WERI-Rb-1 (cell line): ENCODE data around the gene ADAM10.

Experiments used
- DNase-seq: peaks from one replicate; pipeline ENCODE4 v3.0.0-alpha.2; 2020
- H3K27ac ChIP-seq: fragments of 250-450 bp; sonication (Bioruptor Pico); 2 replicates; pipeline ENCODE4 v1.5.1; 2020; ENCODE audit warnings: mild to moderate bottlenecking, moderate library complexity
- H3K27me3 ChIP-seq: fragments of 250-450 bp; sonication (Bioruptor Pico); 2 replicates; pipeline ENCODE4 v1.5.1; 2021; ENCODE audit warnings: mild to moderate bottlenecking, low read depth, moderate library complexity; ENCODE audit not compliant: insufficient read depth, severe bottlenecking
- H3K36me3 ChIP-seq: fragments of 250-450 bp; sonication (Bioruptor Pico); 2 replicates; pipeline ENCODE4 v1.5.1; 2020; ENCODE audit warnings: mild to moderate bottlenecking, moderate library complexity
- H3K4me3 ChIP-seq: 2 replicates; pipeline ENCODE4 v1.5.1; 2011; ENCODE audit warnings: low read depth, mild to moderate bottlenecking, control low read depth, low read length
- H3K9me3 ChIP-seq: fragments of 250-450 bp; sonication (Bioruptor Pico); 2 replicates; pipeline ENCODE4 v1.5.1; 2021; ENCODE audit warnings: mild to moderate bottlenecking, moderate library complexity; ENCODE audit not compliant: severe bottlenecking
- CTCF ChIP-seq: IDR thresholded peaks from 2 replicates; pipeline ENCODE4 v1.5.1; 2011; ENCODE audit warnings: low read depth, mild to moderate bottlenecking, control low read depth, inconsistent platforms, low read length

ADAM10 gene

GRCh38 chr15:58677426-58677825 is 72.1 kb downstream of the ADAM10 start:
- no peak overlapping the region for H3K4me3 ChIP-seq
- H3K36me3 ChIP-seq = peaks cover 11% of the 10 kb centered on the region
- no peak for TF ChIP-seq CTCF
- no peak overlapping the region for H3K27ac ChIP-seq
- no peaks in the 10 kb centered on the region for H3K9me3 ChIP-seq
- DNase-seq = no peak
- H3K27me3 ChIP-seq = no peaks in the 10 kb centered on the region

GRCh38 chr15:58676766-58677165 is 72.7 kb downstream of the ADAM10 start:
- Histone ChIP-seq H3K27me3 (no peaks in the 10 kb centered on the region), H3K4me3 (no peak overlapping the region), H3K9me3 (no peaks in the 10 kb centered on the region), H3K36me3 (peaks cover 11% of the 10 kb centered on the region), H3K27ac (no peak overlapping the region)
- TF ChIP-seq CTCF = no peak
- no peak for DNase-seq

GRCh38 chr15:58671186-58671585 is 78.3 kb downstream of the ADAM10 start:
- H3K36me3 ChIP-seq = peaks cover 6% of the 10 kb centered on the region; the same call in 1 of the 2 replicates
- no peaks in the 10 kb centered on the region for H3K27me3 ChIP-seq
- no peak overlapping the region for H3K4me3 ChIP-seq
- H3K9me3 ChIP-seq = no peaks in the 10 kb centered on the region
- TF ChIP-seq CTCF = no peak
- no peak for DNase-seq
- H3K27ac ChIP-seq = no peak overlapping the region

- no peak overlapping the region for H3K27ac ChIP-seq
- H3K27me3 ChIP-seq = no peaks in the 10 kb centered on the region
- TF ChIP-seq CTCF = no peak
- H3K36me3 ChIP-seq = peaks cover 13% of the 10 kb centered on the region
- DNase-seq = no peak
- H3K4me3 ChIP-seq = no peak overlapping the region
- no peaks in the 10 kb centered on the region for H3K9me3 ChIP-seq
Observed at GRCh38 chr15:58669108-58669507, 80.4 kb downstream of the ADAM10 start.

- Histone ChIP-seq H3K27ac (no peak overlapping the region), H3K4me3 (no peak overlapping the region), H3K9me3 (no peaks in the 10 kb centered on the region), H3K36me3 (peaks cover 26% of the 10 kb centered on the region), H3K27me3 (no peaks in the 10 kb centered on the region)
- TF ChIP-seq CTCF = no peak
- no peak for DNase-seq
Observed at GRCh38 chr15:58666957-58667356, 82.5 kb downstream of the ADAM10 start.

- H3K9me3 ChIP-seq = no peaks in the 10 kb centered on the region
- no peak for TF ChIP-seq CTCF
- DNase-seq = no peak
- H3K27ac ChIP-seq = no peak overlapping the region
- H3K36me3 ChIP-seq = peaks cover 36% of the 10 kb centered on the region
- no peak overlapping the region for H3K4me3 ChIP-seq
- no peaks in the 10 kb centered on the region for H3K27me3 ChIP-seq
Observed at GRCh38 chr15:58665672-58666071, 83.8 kb downstream of the ADAM10 start.
